Stimulated activated CD4-positive, alpha-beta T cell treated with anti-CD3 and anti-CD28 coated beads, Interleukin-1b, Interleukin-23, amount 100 ng/mL, for 1 hour (primary cell): ENCODE results near the gene CD300E.

Source experiments
- DNase-seq, 2 donors: peaks; one replicate each; pipeline ENCODE4 v3.0.0-alpha.2; 2020; ENCODE audit warnings: low read depth in 2 of 2

The CD300E gene

GRCh38 chr17:74566132-74566753 lies 57.3 kb downstream of the CD300E start:
- no peak for DNase-seq

DNA sequence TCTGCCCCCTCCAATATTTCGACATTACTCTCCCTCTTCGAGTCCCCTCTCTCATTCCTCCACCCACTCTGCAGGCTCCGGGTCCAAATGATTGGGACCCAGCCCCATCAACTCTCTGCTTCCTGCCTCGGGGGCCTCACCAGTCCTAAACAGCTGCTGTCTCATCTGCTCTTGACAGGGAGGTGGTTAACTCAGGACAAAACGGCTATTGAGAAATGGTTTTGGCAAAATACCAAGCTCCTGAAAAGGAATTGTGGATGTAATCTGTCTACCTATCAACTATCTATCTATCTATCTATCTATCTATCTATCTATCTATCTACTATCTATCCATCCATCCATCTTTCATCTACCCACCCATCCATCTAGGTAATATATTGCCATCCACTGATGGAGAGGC lies 58.4 kb downstream of the CD300E start:
- DNase-seq: no peak

DNA sequence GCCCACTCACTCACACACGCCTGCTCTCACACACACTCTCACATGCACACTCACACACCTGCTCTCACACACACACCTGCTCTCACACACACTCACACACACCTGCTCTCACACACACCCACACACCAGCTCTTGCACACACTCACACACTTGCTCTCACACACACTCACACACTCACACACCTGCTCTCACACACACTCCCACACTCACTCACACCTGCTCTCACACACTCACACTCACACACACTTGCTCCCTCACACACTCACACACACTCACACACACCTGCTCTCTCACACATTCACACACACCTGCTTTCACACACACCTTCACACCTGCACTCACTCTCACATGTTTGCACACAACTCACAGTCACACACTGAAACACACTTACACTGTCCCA lies 60.2 kb downstream of the CD300E start:
- DNase-seq: no peak

GRCh38 chr17:74561586-74561985 lies 62.0 kb downstream of the CD300E start:
- DNase-seq: no peak
